ENCODE measurements around the gene TBCB.

Gene TBCB

GRCh38 chr19:36113894-36114720 is 1.2 kb upstream of the TBCB start (continued):
- TF ChIP-seq ZNF449 (tag by site-specific recombination; IDR thresholded peaks at IDR 0.05): no peak

GRCh38 chr19:36114721-36115452 is 381 bp upstream of the TBCB start, which contains the start of gene POLR2I:
Gene POLR2I, minus strand, starts transcription at chr19:36114875. Its CDS starts 19 bp downstream, at chr19:36114856.
- Histone ChIP-seq H3K27ac (ENCODE audit: extremely low read depth, low read depth, low read length) (peak within 1 kb of the TSS; percentile 92), H3K4me1 (ENCODE audit: control insufficient read depth, insufficient read depth, low read length) (peaks cover 27% of the 10 kb centered on the region), H3K9me3 (ENCODE audit: control insufficient read depth, insufficient read depth, low read depth, low read length) (no peaks in the 10 kb centered on the region), H3K4me3 (ENCODE audit: low read depth, low read length) (peak within 1 kb of the TSS; percentile 58), H3K36me3 (ENCODE audit: control insufficient read depth in 2 of 2, insufficient read depth in 1 of 2, low read length in 2 of 2) (peaks cover 56 to 63% of the 10 kb centered on the region in 2 experiments)
- POLR2A ChIA-PET: interaction anchor here (0.5 to 4.5 kb wide), 48 partner anchors 8 to 1437 kb away, joined by 3 to 96 read pairs (median 4); partner anchors contain the start of genes ALKBH6, CAPNS1, COX6B1 and LIN37
- CTCF ChIA-PET: interaction anchor here (0.6 to 5.1 kb wide), 11 partner anchors 12 to 101 kb away, joined by 3 to 49 read pairs (median 4); partner anchors contain the start of genes ALKBH6 and THAP8
- TF ChIP-seq ZNF791 (tag by site-specific recombination; IDR thresholded peaks at IDR 0.05): no peak
- TF ChIP-seq ATF2 (tag by site-specific recombination; IDR thresholded peaks at IDR 0.05; ENCODE audit: low read depth): no peak
- peak; percentile 54; the same call in 1 of the 2 replicates for TF ChIP-seq ZNF10 (tag by site-specific recombination; IDR thresholded peaks at IDR 0.05)
- TF ChIP-seq ZBTB21 (tag by site-specific recombination; IDR thresholded peaks at IDR 0.05): peak; percentile 9; the same call in 1 of the 2 replicates
- peak; percentile 91 for TF ChIP-seq ZNF341 (tag by site-specific recombination; IDR thresholded peaks at IDR 0.05; ENCODE audit: low read depth)
- peak; percentile 77 for TF ChIP-seq ZNF843 (tag by site-specific recombination; IDR thresholded peaks at IDR 0.05)
- TF ChIP-seq ZNF16 (tag by site-specific recombination; IDR thresholded peaks at IDR 0.05; ENCODE audit: low read depth): no peak
- TF ChIP-seq ZEB2 (tag by site-specific recombination; IDR thresholded peaks at IDR 0.05): peak; percentile 91
- TF ChIP-seq ZNF600 (tag by site-specific recombination; IDR thresholded peaks at IDR 0.05): peak; percentile 93
- peak; percentile 93 for TF ChIP-seq YY1 (tag by site-specific recombination; IDR thresholded peaks at IDR 0.05)
- no peak for TF ChIP-seq ZNF513 (tag by site-specific recombination; IDR thresholded peaks at IDR 0.05)
- TF ChIP-seq ZNF121 (tag by site-specific recombination; IDR thresholded peaks at IDR 0.05): 0 out of 2 replicates have a peak, but pooled peaks have one; percentile 51
- TF ChIP-seq ZNF837 (tag by site-specific recombination; IDR thresholded peaks at IDR 0.05): no peak
- peak; percentile 90 for TF ChIP-seq KLF1 (tag by site-specific recombination; IDR thresholded peaks at IDR 0.05)
- TF ChIP-seq ZBTB6 (tag by site-specific recombination; IDR thresholded peaks at IDR 0.05): no peak
- peak; percentile 100 for TF ChIP-seq SCRT1 (tag by site-specific recombination; IDR thresholded peaks at IDR 0.05; ENCODE audit: borderline replicate concordance)
- no peak for TF ChIP-seq ZNF530 (tag by site-specific recombination; IDR thresholded peaks at IDR 0.05; ENCODE audit: low read depth)
- no peak for TF ChIP-seq ZNF184 (tag by site-specific recombination; IDR thresholded peaks at IDR 0.05)
- no peak for TF ChIP-seq ZNF776 (tag by site-specific recombination; IDR thresholded peaks at IDR 0.05; ENCODE audit: borderline replicate concordance)
- TF ChIP-seq ZSCAN30 (tag by site-specific recombination; IDR thresholded peaks at IDR 0.05): peak; percentile 98
- TF ChIP-seq ZNF324 (tag by site-specific recombination; IDR thresholded peaks at IDR 0.05): peak; percentile 91
- no peak for TF ChIP-seq ZNF311 (tag by site-specific recombination; IDR thresholded peaks at IDR 0.05; ENCODE audit: borderline replicate concordance)
- TF ChIP-seq ZNF362 (tag by site-specific recombination; IDR thresholded peaks at IDR 0.05): no peak
- TF ChIP-seq ZNF132 (tag by site-specific recombination; IDR thresholded peaks at IDR 0.05; ENCODE audit: borderline replicate concordance): no peak
- TF ChIP-seq GLIS2 (tag by site-specific recombination; IDR thresholded peaks at IDR 0.05): no peak; the same call in 1 of the 2 replicates
- TF ChIP-seq ZSCAN23 (tag by site-specific recombination; IDR thresholded peaks at IDR 0.05): no peak; the same call in 1 of the 2 replicates
- no peak for TF ChIP-seq ZNF48 (tag by site-specific recombination; IDR thresholded peaks at IDR 0.05)
- TF ChIP-seq ZNF155 (tag by site-specific recombination; IDR thresholded peaks at IDR 0.05): no peak

All from HEK293 (cell line).